Upper lobe of left lung (tissue), 6 donors: ENCODE data around the gene LELP1. TPM values are rescaled to one million over a fixed set of nuclear protein-coding genes. Genes with fewer than 3 reads are reported as not detected.
"Not testable (repeated sequence)": the region's sequence is repeated elsewhere in the genome, so short reads cannot be mapped to it uniquely, and the experiment has no call there.

ENCODE experiments used
- ATAC-seq, 2 donors: fragments of 200-7000 bp; cut with Tn5 transposase; one replicate each; pipeline ENCODE4 v1.9.1; 2022; ENCODE audit warnings: mild to moderate bottlenecking in 2 of 2, moderate library complexity in 2 of 2; ENCODE audit not compliant: low FRiP score in 2 of 2
- DNase-seq, 2 donors: peaks; one replicate each; pipeline ENCODE4 v3.0.0-alpha.2; 2019 to 2020
- H3K27ac ChIP-seq, 4 donors: fragments of 200-600 bp; sonication (generic); one replicate each; pipeline ENCODE4 v1.5.1; 2016 to 2019
- H3K27me3 ChIP-seq, 4 donors: fragments of 200-600 bp; sonication (generic); one replicate each; pipeline ENCODE4 v1.5.1; 2017 to 2019
- H3K36me3 ChIP-seq, 4 donors: fragments of 200-600 bp; sonication (generic); one replicate each; pipeline ENCODE4 v1.5.1; 2016 to 2019
- H3K4me1 ChIP-seq, 4 donors: fragments of 200-600 bp; sonication (generic); one replicate each; pipeline ENCODE4 v1.5.1; 2018 to 2019
- H3K4me3 ChIP-seq, 4 donors: fragments of 200-600 bp; sonication (generic); one replicate each; pipeline ENCODE4 v1.5.1; 2017 to 2019; ENCODE audit warnings: mild to moderate bottlenecking in 2 of 4, moderate library complexity in 1 of 4
- H3K9me3 ChIP-seq, 4 donors: fragments of 200-600 bp; sonication (generic); one replicate each; pipeline ENCODE4 v1.5.1; 2018 to 2019
- CTCF ChIP-seq, 6 experiments: fragments of 450-650 bp in 4 of 6; fragments of 200-600 bp in 2 of 6; sonication (generic) in 2 of 6; IDR thresholded peaks; one replicate each; pipeline ENCODE4 v1.5.1; 2016 to 2019; ENCODE audit warnings: antibody characterized with exemption in 6 of 6
- EP300 ChIP-seq, 4 donors: sonication (generic); formaldehyde crosslinking; IDR thresholded peaks; one replicate each; pipeline ENCODE4 v1.5.1; 2017; ENCODE audit warnings: antibody characterized with exemption in 4 of 4, control low read depth in 2 of 4
- POLR2A ChIP-seq, 4 donors: fragments of 450-650 bp; IDR thresholded peaks; one replicate each; pipeline ENCODE4 v1.5.1; 2016 to 2017; ENCODE audit warnings: antibody characterized with exemption in 4 of 4, mild to moderate bottlenecking in 2 of 4
- POLR2AphosphoS5 ChIP-seq, 2 donors: sonication (generic); formaldehyde crosslinking; IDR thresholded peaks; one replicate each; pipeline ENCODE4 v1.5.1; 2017; ENCODE audit warnings: antibody characterized with exemption in 2 of 2
- WGBS, 2 donors: methylation state at CpG; one replicate each; pipeline ENCODE4 v1.1.5; 2017 to 2018; 5-methylcytosine and 5-hydroxymethylcytosine counted together
- total RNA-seq, 6 donors: library from RNA; depleted of rRNA in 4 of 6; stranded (reverse); fragments of >200 nt in 4 of 6; gene quantifications; one replicate each; pipeline versions ENCODE4 v1.1.0 to v1.2.1, GENCODE V29; 2016 to 2021
- donor health status: DM: no; HTN: no; CAD: no; lungs with moderate emphysema.
- donor health status: DM: no; HTN: yes; CAD: no; lungs with severe emphysema.

Gene LELP1
- total RNA-seq, 6 donors from 2014 or later, result not detected

- TF ChIP-seq POLR2A (IDR thresholded peaks at IDR 0.05) (no peak), POLR2AphosphoS5 (IDR thresholded peaks at IDR 0.05) (no peak), EP300 (IDR thresholded peaks at IDR 0.05) (no peak), CTCF (IDR thresholded peaks at IDR 0.05) (no peak)
Measured at GRCh38 chr1:153180556-153180955, 22.7 kb upstream of the LELP1 start.

GRCh38 chr1:153188301-153188700, 14.9 kb upstream of the LELP1 start:
- not testable (repeated sequence) for H3K27me3 ChIP-seq, H3K4me1 ChIP-seq, DNase-seq, H3K4me3 ChIP-seq, ATAC-seq, H3K36me3 ChIP-seq, H3K27ac ChIP-seq, H3K9me3 ChIP-seq
- 76 to 88% methylated on average over 3 to 4 of the region's 4 CpGs for WGBS, 2 donors

More at GRCh38 chr1:153180556-153180955, 22.7 kb upstream of the LELP1 start:
- Histone ChIP-seq H3K9me3 (no peaks in the 10 kb centered on the region), H3K36me3 (no peaks in the 10 kb centered on the region), H3K4me1 (no peaks in the 10 kb centered on the region), H3K27me3 (no peaks in the 10 kb centered on the region), H3K4me3 (no peak overlapping the region), H3K27ac (no peak overlapping the region)
- DNase-seq (no peak), ATAC-seq (no peak)
- WGBS, 2 donors, result 75 to 78% methylated on average over 4 of the region's 4 CpGs

GRCh38 chr1:153190373-153190772, 12.9 kb upstream of the LELP1 start:
- no peak for DNase-seq
- H3K4me1 ChIP-seq, result no peaks in the 10 kb centered on the region
- TF ChIP-seq CTCF (IDR thresholded peaks at IDR 0.05) (peak in 1 of 6 experiments; percentile 32), POLR2A (IDR thresholded peaks at IDR 0.05) (no peak), POLR2AphosphoS5 (IDR thresholded peaks at IDR 0.05) (no peak), EP300 (IDR thresholded peaks at IDR 0.05) (no peak)
- H3K9me3 ChIP-seq, result no peaks in the 10 kb centered on the region
- no peak for ATAC-seq
- H3K27ac ChIP-seq, result no peak overlapping the region
- H3K36me3 ChIP-seq, result no peaks in the 10 kb centered on the region
- no peak overlapping the region for H3K4me3 ChIP-seq
- 5 to 21% methylated on average over 3 of the region's 3 CpGs for WGBS, 2 donors
- no peaks in the 10 kb centered on the region for H3K27me3 ChIP-seq

- no peak overlapping the region for H3K27ac ChIP-seq
- no peaks in the 10 kb centered on the region for H3K4me1 ChIP-seq
- DNase-seq (no peak), ATAC-seq (no peak)
- no peaks in the 10 kb centered on the region for H3K27me3 ChIP-seq
- 15 to 24% methylated on average over 3 of the region's 3 CpGs for WGBS, 2 donors
- no peak overlapping the region for H3K4me3 ChIP-seq
- no peaks in the 10 kb centered on the region for H3K9me3 ChIP-seq
- TF ChIP-seq CTCF (IDR thresholded peaks at IDR 0.05) (peak in 1 of 6 experiments; percentile 17), POLR2A (IDR thresholded peaks at IDR 0.05) (no peak)
- no peaks in the 10 kb centered on the region for H3K36me3 ChIP-seq
Measured at GRCh38 chr1:153192697-153193096, 10.5 kb upstream of the LELP1 start.

DNA sequence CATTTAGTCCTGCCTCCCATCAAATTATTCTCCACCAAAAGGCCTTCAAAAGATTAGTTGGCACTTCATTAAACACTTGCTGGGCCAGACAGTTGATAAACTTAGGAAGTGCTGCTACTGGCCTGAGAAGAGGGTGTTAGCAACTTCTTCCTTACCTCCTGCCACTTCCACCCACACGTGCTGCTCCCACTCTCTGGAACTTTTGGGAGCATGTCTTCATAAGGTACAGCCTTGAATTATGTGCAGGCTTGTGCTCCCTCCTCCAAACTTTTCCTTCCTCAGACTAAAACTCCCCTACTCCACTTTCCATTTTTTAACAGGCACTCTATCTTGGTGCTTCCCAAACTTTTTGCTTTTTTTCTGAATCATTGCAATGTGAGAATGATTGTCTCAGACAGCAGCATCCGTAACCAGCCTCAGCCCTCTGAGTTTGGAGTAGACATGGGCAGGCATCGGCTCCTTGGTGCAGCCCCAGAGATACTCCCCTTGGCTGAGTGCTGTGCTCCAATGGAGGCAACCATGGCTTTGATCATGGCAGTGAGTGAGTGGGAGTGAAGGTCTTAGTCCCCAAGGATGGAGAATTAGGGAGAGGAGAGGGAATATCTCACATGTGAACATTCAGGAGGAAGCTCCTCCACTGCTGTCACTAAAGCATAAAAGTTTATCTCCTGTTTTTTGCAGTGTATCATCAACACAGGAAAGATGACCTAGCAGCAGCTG, 8.7 kb upstream of the LELP1 start:
- no peak for DNase-seq
- Histone ChIP-seq H3K27ac (no peak overlapping the region), H3K4me1 (no peaks in the 10 kb centered on the region), H3K4me3 (no peak overlapping the region), H3K36me3 (no peaks in the 10 kb centered on the region), H3K27me3 (no peaks in the 10 kb centered on the region), H3K9me3 (no peaks in the 10 kb centered on the region)
- 56 to 59% methylated on average over 3 of the region's 3 CpGs for WGBS, 2 donors
- TF ChIP-seq POLR2AphosphoS5 (IDR thresholded peaks at IDR 0.05), result no peak
- TF ChIP-seq CTCF (IDR thresholded peaks at IDR 0.05), result no peak
- TF ChIP-seq POLR2A (IDR thresholded peaks at IDR 0.05), result no peak
- TF ChIP-seq EP300 (IDR thresholded peaks at IDR 0.05), result no peak
- no peak for ATAC-seq
